Fibroblast of the aortic adventitia (primary cell): ENCODE data around the gene SIRT5. TPM values are rescaled to one million over a fixed set of nuclear protein-coding genes. Genes with fewer than 3 reads are reported as not detected.

Source experiments
- DNase-seq: peaks from one replicate; pipeline ENCODE4 v3.0.0-alpha.2; 2010; ENCODE audit warnings: low read depth
- H3K4me3 ChIP-seq: 2 replicates; pipeline ENCODE4 v1.5.1; 2011; ENCODE audit warnings: low read depth, mild to moderate bottlenecking, control low read depth, low read length, moderate library complexity
- CTCF ChIP-seq: IDR thresholded peaks from 2 replicates; pipeline ENCODE4 v1.5.1; 2011; ENCODE audit warnings: mild to moderate bottlenecking, low read length, control low read depth, inconsistent platforms; ENCODE audit not compliant: insufficient read depth
- total RNA-seq: library from RNA; depleted of rRNA; stranded (reverse); fragments of >200 nt; gene quantifications from 2 replicates; pipeline ENCODE4 v1.2.3, GENCODE V29; 2012; ENCODE audit warnings: low replicate concordance

Gene SIRT5
- total RNA-seq, 1 donor: 8.6 TPM

GRCh38 chr6:13538084-13538483, 36.3 kb upstream of the SIRT5 start:
- peak; percentile 78 for DNase-seq
- TF ChIP-seq CTCF: peak; percentile 49
- H3K4me3 ChIP-seq: no peak overlapping the region

DNA sequence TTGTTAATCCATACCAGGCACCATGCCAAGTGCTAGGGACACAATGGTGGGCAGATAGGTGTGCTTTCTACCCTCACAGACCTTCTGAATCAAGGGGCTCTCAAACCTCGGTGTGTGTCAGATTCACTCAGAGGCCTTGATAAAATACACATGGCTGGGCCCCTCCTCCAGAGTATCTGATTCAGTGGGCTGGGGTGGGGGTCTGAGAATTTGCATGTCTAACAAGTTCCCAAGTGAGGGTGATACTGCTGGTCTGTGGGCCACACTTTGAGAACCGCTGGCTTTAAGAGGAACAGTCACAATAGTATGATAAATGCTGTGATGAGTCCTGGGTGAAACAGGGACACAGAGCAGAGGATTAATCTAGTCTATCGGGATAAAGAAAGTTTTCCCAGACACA, 35.8 kb upstream of the SIRT5 start:
- no peak for DNase-seq
- no peak overlapping the region for H3K4me3 ChIP-seq
- TF ChIP-seq CTCF: no peak

GRCh38 chr6:13539572-13539971, 34.8 kb upstream of the SIRT5 start:
- no peak overlapping the region for H3K4me3 ChIP-seq
- TF ChIP-seq CTCF: no peak
- DNase-seq: no peak

DNA sequence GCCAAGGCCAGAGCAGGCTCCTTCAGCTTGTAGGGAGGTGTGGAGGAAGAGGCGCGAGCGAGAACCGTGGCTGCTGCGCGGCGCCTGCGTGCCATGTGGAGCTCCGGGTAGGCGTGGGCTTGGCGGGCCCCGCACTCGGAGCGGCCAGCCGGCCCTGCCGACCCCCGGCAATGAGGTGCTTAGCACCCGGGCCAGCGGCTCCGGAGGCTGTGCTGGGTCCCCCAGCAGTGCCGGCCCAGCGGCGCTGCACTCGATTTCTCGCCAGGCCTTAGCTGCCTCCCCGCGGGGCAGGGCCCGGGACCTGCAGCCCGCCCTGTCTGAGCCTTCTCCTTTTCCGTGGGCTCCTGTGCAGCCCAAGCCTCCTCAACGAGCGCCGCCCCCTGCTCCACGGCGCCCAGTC, 32.9 kb upstream of the SIRT5 start:
- TF ChIP-seq CTCF: no peak
- no peak overlapping the region for H3K4me3 ChIP-seq
- no peak for DNase-seq

- H3K4me3 ChIP-seq: no peak overlapping the region
- no peak for TF ChIP-seq CTCF
- no peak for DNase-seq
Measured at GRCh38 chr6:13544454-13545186, 29.8 kb upstream of the SIRT5 start.

- H3K4me3 ChIP-seq: no peak overlapping the region
- no peak for DNase-seq
- no peak for TF ChIP-seq CTCF
Measured at GRCh38 chr6:13545885-13546284, 28.5 kb upstream of the SIRT5 start.

DNA sequence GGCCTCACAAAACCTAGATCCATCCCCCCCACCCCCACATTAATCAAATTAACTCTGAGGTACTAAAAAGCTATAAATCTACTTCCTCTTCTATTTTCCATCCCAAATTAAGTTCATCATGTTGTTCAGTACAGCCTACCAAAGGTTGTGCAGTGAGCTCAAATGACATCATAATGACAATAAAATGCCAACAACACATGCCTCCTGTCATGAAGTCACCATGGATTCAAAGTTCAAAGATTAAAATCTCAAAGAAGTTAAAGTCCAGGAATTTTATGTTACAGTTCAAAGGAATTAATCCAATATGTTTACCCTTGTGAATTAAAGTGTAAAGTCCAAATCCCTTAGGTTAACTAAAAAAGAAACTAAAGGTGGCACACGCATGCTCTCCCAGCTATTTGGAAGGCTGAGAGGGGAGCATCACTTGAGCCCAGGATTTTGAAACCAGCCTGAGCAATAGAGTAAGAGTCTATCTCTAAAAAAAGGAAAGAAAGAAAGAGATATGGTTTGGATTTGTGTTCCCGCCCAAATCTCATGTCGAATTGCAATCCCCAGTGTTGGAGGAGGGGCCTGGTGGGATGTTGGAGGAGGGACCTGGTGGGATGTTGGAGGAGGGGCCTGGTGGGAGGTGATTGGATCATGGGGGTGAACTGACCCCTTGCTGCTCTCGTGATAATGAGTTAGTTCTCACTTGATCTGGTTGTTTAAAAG, 25.7 kb upstream of the SIRT5 start:
- no peak overlapping the region for H3K4me3 ChIP-seq
- no peak for DNase-seq
- TF ChIP-seq CTCF: no peak
